Keratinocyte (primary cell): ENCODE data around the gene RASGRF2.
"Not testable (repeated sequence)": the region's sequence is repeated elsewhere in the genome, so short reads cannot be mapped to it uniquely, and the experiment has no call there.

Experiments
- CTCF ChIP-seq, 3 experiments: IDR thresholded peaks in 1 of 3; conservative IDR thresholded peaks in 1 of 3; optimal IDR thresholded peaks in 1 of 3; 2 replicates in 2 of 3; 3 replicates in 1 of 3; pipeline versions ENCODE3 to v1.5.1; 2011; ENCODE audit warnings: low read length in 3 of 3, mild to moderate bottlenecking in 3 of 3, moderate library complexity in 2 of 3, control low read depth in 1 of 3, inconsistent platforms in 1 of 3; ENCODE audit not compliant: insufficient read depth in 2 of 3; ENCODE audit errors: extremely low read depth in 1 of 3
- EZH2 ChIP-seq: IDR thresholded peaks from one replicate; pipeline ENCODE4 v1.6.1; 2012; ENCODE audit warnings: inconsistent platforms, mild to moderate bottlenecking, low read length, moderate library complexity

GRCh38 chr5:81029736-81030135, 69.6 kb downstream of the RASGRF2 start:
- not testable (repeated sequence) for TF ChIP-seq CTCF (optimal IDR thresholded peaks at IDR 0.05 in 1 of 3, IDR thresholded peaks at IDR 0.05 in 1 of 3, conservative IDR thresholded peaks at IDR 0.05 in 1 of 3; ENCODE audit: extremely low read depth in 1 of 3, insufficient read depth in 2 of 3, low read length in 3 of 3); EZH2
